Choroid plexus epithelial cell (primary cell): ENCODE data around the gene ZBTB4.

Experiments
- DNase-seq: peaks from one replicate; pipeline ENCODE4 v3.0.0-alpha.2; 2010; ENCODE audit warnings: low read depth
- H3K4me3 ChIP-seq: 2 replicates; pipeline ENCODE4 v1.5.1; 2011; ENCODE audit warnings: low read depth, mild to moderate bottlenecking, control low read depth, low read length, moderate library complexity
- CTCF ChIP-seq: conservative IDR thresholded peaks from 2 replicates; pipeline ENCODE4 v1.5.1; 2011; ENCODE audit warnings: low read depth, mild to moderate bottlenecking, control low read depth, inconsistent platforms, low read length, moderate library complexity

ZBTB4 gene

DNA sequence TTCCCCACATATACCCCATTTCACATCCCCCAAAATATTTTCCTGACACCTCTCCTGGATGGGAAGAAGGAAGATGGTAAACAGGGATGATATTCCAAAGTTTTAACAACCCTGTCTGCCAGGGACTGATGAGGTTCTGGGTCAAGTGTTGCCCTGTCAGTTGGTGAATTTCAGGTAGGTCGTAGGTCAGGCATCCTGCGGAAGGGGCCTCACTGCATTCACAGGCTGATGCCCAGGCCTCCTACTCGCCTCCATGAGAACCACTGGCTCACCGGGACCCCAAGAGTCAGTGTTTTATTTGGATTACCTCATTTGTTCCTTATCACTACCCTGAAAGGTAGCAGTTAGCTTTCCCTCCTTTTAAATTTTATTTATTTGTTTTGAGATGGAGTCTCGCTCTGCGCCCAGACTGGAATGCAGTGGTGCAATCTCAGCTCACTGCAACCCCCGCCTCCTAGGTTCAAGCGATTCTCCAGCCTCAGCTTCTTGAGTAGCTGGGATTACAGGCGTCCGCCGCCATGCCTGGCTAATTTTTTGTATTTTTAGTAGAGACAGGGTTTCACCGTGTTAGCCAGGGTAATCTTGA lies 10.5 kb downstream of the ZBTB4 start:
- DNase-seq, result peak; percentile 47
- TF ChIP-seq CTCF, result no peak
- no peak overlapping the region for H3K4me3 ChIP-seq

GRCh38 chr17:7468290-7468689 lies 11.1 kb downstream of the ZBTB4 start:
- TF ChIP-seq CTCF, result no peak
- H3K4me3 ChIP-seq, result no peak overlapping the region
- no peak for DNase-seq

DNA sequence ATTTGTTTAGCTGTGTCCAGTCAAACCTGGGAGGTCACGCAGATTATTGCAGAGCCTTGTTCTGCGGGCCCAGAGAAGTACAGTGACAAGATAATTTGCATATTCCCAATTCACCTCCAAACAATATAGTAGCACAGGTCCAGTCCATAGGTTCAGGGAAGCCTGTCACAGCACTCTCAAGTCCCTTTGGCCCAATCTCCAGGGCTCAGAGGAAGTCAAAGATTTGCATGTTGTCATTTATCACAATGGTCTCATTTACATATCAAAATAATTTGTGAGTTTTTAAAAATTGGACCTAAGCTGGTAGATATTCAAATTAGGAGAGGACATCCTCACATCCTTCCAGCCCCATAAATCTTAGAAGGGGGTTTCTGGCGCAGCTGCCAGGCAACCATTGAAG lies 11.9 kb downstream of the ZBTB4 start:
- no peak for DNase-seq
- no peak for TF ChIP-seq CTCF
- H3K4me3 ChIP-seq, result no peak overlapping the region

DNA sequence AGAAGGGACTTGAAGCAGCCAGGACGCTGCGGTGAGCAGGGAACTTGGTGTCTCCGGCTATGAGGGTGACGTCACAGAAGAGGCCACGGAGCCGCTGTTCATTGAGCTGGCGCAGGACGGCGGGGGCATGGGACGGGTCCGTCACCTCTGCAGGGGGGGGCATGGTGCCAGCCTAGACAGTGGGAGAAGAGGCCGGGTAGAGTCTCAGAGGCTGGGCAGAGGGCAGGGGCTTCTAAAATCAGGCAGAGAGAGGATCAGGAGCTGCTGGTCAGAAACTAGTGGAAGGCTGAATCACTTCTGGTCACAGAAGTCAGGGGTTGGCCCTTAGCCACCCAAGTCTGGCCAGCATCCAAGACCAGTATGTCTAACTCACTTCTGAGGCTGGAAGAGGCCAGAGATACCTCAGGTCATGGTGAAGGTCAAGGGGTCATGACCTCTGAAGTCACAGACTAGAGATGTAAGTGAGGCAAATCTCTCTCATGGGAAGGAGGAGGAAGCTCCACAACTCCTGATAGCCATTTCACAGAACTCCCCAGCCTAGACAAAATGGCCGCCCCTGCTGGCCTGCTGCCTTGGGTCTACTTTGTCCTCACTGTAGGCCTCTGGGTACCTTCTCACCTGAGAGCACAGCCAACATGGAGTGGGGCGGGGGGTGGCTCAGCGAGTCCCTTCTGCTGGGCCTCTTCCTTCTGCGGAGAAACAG lies 12.6 kb downstream of the ZBTB4 start:
- H3K4me3 ChIP-seq, result no peak overlapping the region
- DNase-seq, result peak; percentile 49
- no peak for TF ChIP-seq CTCF

- no peak overlapping the region for H3K4me3 ChIP-seq
- DNase-seq, result no peak
- no peak for TF ChIP-seq CTCF
These were observed 13.2 kb downstream of the ZBTB4 start for GRCh38 chr17:7466318-7466638.

DNA sequence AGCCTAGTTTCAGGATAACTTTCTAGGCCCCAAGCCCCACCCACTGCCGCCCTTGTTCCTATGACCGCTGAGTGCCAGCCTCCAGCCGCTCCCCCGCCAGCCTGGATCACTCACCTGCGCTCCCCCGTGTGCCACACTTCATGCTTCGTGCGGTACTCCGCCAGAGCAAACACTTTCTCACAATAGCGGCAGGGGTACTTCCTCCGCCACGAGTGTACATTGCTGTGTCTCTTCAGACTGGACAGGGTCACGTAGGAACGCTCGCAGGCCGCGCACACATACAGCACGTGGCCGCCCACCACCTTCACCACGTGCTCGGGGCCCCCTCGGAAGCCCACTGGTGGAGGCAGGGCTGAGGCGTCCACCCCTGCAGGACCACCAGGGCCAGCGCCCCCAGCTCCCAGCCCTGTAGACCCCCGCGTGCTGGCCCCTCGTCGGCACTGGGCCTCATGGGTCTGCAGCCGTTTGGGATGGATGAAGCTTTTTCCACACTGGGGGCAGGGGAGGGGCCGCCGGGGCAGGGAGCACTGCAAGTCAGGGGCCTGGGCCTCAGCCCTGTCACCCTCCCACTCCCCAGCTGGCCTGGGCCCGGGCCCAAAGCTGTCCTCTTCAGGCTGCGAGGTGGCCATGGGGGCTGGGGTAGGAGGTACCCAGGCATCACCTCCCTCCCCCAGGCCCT lies 13.7 kb downstream of the ZBTB4 start:
- no peak for TF ChIP-seq CTCF

DNA sequence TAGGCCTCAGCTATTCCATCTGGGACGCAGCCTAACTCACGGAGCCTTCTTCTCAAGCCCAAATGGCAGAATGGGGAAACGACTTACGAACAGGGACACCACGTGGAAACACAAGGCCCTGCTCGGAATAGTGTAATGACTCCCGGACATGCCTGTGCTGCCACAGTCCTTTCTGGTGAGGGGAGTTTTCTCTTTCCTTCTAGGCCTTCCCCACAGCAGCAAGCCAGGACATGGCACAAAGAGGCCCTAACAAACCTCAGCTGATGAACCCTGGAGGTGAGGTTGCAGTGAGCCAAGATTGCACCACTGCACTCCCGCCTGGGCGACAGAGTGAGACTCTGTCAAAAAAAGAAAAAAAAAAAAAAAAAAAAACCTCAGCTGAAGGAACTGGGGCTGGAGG lies 15.3 kb downstream of the ZBTB4 start:
- no peak for DNase-seq
- no peak for TF ChIP-seq CTCF
- no peak overlapping the region for H3K4me3 ChIP-seq

More for the DNA sequence above, 13.7 kb downstream of the ZBTB4 start:
- H3K4me3 ChIP-seq, result no peak overlapping the region
- DNase-seq, result no peak
